HG03469 (cell line): ENCODE measurements around the gene TMEM139.
"Not testable (repeated sequence)": the region's sequence is repeated elsewhere in the genome, so short reads cannot be mapped to it uniquely, and the experiment has no call there.

Source experiments
- ATAC-seq: cut with Tn5 transposase; IDR thresholded peaks from one replicate; pipeline ENCODE4 v1.9.1; 2021; ENCODE audit warnings: mild to moderate bottlenecking, moderate library complexity, moderate number of reproducible peaks; ENCODE audit not compliant: unreplicated experiment

TMEM139 gene

DNA sequence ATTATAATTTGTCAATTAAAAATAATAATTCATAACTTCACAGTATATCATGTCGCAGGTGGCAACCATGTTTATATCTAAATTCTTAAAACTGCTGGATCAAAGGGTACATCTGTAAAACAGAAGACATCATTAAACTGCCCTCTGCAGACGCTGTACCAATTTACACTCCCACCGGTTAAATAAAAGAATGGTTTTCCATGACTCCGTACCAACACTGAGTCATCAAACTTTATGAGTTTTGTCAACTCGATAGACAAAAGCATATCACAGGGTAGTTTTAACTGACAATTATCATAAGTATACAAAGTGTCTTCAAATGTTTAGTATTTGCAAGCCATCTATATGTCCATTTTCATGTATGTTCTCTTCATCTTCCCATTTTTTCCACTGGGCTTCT is 27.3 kb upstream of the TMEM139 start:
- no peak for ATAC-seq

DNA sequence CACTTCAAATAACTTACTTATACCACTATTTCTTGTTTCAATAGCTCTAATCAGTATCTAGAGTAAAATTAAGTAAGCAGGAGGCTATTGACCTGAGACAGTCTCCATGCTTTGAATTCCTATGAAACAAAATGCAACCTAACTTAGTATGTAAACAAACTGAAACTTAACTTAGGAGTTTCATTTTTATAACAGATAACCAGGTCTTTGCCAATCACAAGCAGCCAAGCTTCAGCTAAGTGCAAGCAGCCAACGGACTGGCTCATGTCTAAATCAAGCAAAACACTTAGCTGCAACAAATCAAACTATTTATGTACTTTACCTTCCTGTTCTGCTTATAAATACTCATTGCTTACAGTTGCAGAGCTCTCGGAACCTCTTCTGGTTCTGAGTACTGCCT is 25.9 kb upstream of the TMEM139 start:
- ATAC-seq: no peak

DNA sequence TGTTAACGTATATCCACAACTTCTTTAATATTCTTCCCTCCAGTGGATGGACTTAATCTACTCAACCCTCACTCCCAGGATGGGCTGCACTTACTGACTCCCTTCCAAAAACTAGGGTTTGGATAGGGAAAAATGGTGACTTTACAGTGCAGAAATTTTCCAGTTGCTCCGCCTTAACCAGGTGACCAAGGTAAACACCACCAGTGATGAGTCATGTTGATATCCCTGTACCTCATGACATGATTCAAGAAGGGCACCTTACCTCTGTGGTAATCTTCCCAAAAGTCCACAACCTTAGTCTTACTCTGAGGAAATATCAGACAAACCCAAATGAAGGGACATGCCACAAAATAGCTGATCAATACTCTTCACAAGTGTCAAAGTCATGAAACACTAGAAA is 25.0 kb upstream of the TMEM139 start:
- no peak for ATAC-seq

GRCh38 chr7:143261901-143262300 is 22.9 kb upstream of the TMEM139 start:
- no peak for ATAC-seq

- peak; percentile 96 for ATAC-seq
These were observed 21.2 kb upstream of the TMEM139 start, which contains the start of gene GSTK1 for GRCh38 chr7:143263266-143264195. GSTK1 (plus strand) TSS chr7:143263441; CDS start chr7:143263514, 73 bp downstream.

DNA sequence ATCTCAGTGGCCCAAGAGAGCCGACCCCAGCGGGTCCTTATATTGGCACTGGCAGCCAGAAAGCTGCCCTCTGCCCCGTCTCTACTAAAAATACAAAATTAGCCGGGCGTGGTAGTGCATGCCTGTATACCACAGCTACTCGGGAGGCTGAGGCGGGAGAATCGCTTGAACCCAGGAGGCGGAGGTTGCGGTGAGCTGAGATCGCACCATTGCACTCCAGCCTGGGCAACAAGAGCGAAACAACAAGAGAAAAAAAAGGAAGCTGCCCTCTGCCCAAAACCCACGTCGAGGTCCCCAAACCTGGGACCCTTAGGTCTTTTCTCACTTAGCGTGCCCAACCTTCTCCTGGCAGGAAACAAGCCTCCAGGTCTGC is 20.6 kb upstream of the TMEM139 start:
- not testable (repeated sequence) for ATAC-seq

DNA sequence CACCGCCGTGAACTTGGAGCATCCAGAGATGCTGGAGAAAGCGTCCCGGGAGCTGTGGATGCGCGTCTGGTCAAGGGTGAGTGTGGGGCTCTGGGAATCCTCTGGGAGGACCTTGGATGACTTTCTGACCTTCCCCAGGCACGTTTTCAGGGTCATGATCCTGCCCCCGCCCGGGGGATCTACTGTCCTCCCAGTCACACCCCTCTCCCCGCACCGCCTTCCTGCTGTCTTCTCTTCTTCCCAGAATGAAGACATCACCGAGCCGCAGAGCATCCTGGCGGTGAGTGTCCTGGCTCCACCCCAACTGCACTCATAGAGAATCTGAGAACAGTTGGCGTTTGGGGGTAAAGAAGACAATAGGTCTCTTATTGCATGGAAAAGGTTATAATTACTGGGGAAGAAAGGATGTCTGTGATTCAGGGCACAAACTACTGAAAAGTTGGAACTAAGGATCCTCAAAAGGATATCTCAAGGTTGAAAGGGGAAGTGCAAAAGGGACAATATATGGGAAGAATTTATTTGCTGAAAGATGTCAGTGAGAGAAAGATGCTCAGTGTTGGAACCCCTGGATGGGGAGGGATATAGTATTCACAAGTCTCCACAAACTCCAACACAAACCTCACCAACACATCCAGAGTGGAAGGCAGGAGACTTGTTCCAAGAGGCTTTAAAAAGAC is 19.6 kb upstream of the TMEM139 start:
- ATAC-seq: no peak

DNA sequence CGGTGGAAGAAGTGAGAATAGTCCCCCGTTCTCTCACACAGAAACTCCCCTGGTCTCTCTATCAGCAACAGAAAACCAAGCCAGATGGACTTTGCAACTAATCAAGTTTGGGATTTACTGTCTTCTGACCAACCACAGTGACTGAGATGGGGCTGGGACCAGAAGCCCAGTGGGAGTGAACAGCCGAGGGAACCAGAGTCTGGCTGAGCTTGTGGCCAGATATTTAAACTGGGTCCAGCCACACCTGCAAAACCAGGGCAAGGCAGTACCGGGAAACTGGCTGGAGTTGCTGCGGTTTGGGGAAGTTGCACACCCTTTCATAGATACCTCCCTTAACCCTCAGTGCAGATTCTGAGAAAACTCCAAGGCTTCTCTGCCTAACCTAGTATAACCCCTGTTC is 15.5 kb upstream of the TMEM139 start:
- no peak for ATAC-seq

DNA sequence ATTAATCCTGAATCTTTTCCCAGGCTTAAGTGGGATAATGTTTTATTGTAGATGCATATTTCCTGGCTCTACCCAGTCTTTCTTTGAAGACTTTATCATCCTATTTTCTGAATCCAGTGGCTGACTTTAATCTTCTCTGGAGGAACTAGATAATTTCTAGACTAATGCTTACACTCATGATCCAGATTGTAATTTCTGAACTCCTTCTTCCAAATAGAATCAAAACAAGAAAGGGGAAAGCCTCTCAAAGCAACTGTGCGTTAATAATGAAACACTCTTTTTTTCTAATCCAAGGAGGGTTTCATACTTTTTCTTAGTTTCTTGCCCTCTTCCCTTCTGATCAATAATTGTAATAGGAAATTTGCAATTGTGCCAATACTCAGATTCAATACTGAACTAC is 13.5 kb upstream of the TMEM139 start:
- ATAC-seq: no peak

- ATAC-seq: no peak
These were observed 11.9 kb upstream of the TMEM139 start for GRCh38 chr7:143272871-143273270.

- no peak for ATAC-seq
These were observed 5.3 kb upstream of the TMEM139 start for GRCh38 chr7:143279186-143280098.

- no peak for ATAC-seq
These were observed 4.6 kb upstream of the TMEM139 start for GRCh38 chr7:143280160-143280559.

GRCh38 chr7:143280566-143280965 is 4.2 kb upstream of the TMEM139 start:
- no peak for ATAC-seq

DNA sequence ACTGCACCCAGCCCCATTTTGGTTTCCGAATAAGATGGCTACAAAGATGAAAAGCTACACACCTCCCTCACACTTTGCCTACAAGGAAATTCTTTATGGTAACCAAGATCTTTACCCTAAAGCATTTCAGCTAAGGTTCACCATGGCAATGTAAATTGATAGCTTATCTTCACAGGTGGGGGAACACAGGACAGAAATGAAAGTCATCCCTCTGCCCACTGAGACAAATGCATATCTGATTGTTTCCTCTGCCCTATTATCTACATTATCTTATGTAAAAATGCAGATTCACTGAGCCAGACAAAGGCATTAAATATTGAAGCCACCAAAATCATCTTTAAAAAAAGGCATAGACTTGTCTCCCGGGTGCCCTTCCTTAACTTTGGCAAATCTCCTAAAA is 3.2 kb upstream of the TMEM139 start:
- ATAC-seq: no peak

DNA sequence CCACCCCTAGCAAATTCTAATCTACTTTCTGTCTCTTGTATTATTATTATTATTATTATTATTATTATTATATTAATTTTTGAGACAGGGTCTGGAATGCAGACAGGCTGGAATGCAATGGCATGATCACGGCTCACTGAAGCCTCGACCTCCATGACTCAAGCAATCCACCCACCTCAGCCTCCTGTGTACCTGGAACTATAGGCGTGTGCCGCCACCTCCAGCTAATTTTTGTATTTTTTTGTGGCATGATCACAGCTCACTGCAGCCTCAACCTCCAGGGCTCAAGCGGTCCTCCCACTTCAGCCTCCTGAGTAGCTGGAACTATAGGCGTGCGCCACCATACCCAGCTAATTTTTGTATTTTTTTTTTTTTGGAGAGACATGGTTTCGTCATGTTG is 2.6 kb upstream of the TMEM139 start:
- ATAC-seq: no peak

DNA sequence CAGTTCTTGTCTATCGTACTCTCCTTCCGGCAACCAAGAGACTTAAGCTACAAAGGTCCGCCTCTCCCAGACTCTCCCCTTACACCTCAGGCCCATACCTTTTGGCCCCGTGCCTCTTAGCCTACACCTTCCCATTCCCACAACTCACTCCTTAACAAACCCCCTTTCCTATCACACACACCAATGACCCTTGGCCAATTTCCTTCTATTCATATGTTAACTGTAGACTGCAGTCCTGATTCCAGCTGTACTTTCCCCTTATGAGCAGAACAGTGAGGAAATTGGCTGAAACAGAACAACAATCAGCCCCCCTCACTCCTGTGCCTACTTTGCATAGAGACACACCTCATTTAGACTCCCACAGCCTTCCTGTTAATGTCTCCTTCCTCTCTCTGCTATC is 1.4 kb upstream of the TMEM139 start:
- ATAC-seq: no peak

DNA sequence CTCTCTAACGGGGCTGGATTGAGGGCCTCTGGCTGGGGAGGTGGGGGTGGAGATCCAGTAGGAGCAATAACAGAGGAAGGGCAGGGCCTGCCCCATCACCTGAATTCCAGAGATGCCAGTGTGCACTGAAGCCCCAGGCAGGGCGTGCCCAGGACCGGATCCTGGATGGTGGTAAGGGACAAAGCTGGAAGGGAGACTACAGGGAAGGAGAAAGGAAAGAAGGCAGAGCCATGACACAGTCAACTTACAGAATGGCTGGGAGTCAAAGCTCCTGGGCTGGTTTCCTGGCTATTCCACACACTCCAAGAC is 666 bp downstream of the TMEM139 start:
- no peak for ATAC-seq

DNA sequence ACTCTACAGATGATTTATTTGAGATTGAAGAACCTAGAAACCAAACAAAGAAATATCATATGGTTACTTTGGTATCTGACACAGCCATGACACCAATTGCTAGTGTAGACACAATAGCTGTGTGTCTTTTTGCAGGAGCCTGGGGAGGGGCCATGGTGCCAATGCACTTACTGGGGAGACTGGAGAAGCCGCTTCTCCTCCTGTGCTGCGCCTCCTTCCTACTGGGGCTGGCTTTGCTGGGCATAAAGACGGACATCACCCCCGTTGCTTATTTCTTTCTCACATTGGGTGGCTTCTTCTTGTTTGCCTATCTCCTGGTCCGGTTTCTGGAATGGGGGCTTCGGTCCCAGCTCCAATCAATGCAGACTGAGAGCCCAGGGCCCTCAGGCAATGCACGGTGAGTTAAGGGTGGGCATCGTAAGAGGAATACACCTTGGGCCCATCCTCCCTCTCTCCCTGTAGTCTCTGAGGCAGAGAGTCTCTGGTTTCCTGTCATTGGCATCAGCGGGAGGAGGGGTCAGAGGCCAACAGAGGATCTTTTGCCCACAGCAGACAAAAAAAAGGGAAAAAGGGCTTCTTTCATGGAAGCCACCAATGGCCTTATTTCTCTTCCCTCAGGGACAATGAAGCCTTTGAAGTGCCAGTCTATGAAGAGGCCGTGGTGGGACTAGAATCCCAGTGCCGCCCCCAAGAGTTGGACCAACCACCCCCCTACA is 1.2 kb downstream of the TMEM139 start:
- ATAC-seq: no peak

GRCh38 chr7:143286522-143286890 is 1.7 kb downstream of the TMEM139 start:
- no peak for ATAC-seq

DNA sequence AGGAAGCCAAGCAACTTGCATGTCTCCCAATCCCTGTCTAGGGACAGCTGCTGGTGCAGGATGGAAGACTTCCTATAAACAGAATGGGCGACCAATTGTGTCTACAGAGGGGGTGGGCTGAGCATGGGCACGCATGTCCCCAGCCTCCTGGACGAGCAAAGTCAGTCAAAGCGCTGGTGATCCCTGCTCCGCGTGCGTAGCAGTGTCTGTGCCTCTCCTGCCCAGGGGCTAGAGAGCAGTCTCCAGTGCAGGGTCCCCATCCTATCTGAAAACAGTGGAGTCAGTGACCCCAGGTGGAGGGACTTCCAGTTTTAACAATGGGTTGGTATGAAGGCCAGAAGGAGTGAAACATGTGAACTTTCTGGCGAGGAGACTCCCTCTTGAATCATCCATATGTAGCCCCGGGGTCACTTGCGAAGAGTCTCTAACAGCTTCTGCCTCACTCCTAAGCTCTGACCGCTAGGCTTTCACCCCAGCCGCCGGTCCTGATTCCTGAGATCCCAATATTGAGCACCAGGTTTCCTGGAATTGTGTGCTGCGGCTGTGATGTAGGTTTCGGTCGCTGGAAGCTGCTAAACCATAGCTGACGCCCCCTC is 2.7 kb downstream of the TMEM139 start:
- ATAC-seq: no peak
